CD4-positive, alpha-beta T cell treated with Interleukin-17A for 4 hours (primary cell): ENCODE results near the gene ENOX1.

ENCODE experiments used
- DNase-seq: peaks from one replicate; pipeline ENCODE4 v3.0.0-alpha.2; 2020; ENCODE audit warnings: mixed read lengths

The ENOX1 gene

DNA sequence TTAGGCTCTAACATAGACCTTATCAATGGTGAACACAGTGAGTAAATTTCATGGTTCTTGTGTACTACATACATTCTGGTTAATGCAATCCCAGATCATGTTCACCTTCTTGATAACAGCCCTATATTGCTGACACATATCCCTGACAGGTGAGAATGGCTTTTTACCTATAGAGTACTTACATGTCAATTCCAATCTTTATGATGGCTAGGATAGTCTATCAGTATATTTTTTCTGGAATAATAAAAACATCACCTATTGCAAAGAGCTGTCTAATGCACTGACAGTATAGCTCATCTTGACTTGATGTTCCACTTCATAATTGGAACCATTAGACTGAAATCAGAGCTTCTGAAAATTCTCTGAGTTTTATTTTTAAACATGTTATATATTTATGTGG, 199.4 kb downstream of the ENOX1 start:
- no peak for DNase-seq

DNA sequence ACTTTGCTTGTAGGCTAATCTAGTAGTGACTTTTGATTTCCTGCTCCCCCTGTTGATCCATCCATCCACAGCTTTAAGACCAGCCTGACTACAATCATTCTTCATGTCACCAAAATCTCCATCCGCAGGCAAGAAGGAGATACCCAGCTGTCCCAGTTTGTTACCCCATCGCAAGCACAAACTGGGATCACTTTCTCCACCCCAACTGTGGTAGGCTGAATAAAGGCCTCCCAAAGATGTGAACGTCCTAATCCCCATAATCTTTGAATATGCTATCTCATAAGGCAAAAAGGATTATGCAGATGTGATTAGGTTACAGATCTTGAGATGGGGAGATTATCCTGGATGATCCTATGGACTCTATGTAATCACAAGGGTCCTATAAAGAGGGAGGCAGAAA, 202.0 kb downstream of the ENOX1 start:
- DNase-seq = no peak

DNA sequence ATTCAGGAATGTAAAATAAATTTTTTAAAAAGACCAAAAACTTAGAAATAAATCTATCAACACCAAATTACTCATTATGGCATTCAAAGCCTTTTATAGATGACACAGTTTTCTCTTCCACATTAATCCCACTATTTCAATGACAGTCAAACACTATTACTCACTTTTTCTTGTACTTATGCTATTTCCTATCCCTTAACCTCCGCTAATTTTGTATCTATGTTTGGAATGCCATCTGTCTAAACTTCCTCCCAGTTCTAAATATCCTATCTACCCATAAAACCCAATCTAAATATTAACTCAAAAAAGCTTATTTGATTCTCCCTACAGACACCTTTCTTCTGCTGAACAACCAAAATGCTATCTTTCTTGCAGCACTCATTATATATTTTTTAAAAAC, 203.5 kb downstream of the ENOX1 start:
- DNase-seq = no peak

DNA sequence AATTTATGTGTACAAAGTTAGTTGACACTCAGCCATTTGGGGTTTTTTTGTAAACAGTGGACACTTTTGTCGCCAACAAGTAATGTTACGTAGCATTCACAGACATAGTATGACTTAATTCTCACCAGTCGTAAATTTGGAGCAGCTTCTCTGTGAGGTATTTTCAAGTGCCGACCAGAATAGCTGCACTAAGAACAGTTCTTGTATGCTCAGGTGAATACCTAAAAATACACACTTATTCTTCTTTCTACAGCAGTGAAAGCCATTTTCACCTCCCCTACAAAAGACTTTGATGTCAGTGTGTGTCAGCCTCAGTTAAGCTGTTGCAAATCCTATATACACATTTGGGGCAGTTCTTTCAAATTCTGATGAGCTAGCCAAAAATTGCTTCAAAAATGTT, 206.5 kb downstream of the ENOX1 start:
- no peak for DNase-seq

DNA sequence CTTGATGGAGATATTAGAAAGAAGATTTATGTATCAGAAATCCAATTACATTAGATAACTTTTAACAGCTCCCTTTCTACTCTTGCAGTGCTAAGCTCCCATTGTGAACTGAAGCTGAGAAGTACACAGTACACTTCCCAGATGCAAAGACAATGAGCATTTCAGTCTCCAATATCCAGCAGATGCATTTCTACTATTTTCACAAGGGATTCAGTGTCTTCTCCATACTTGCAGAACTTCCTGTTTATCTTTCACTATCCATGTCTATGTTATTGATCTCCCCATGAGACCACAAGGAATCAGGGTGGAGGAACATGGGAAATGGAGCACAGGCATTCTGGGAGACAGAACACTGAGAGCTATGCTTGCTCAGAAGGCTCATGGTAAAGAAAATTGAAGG, 207.5 kb downstream of the ENOX1 start:
- DNase-seq = no peak

DNA sequence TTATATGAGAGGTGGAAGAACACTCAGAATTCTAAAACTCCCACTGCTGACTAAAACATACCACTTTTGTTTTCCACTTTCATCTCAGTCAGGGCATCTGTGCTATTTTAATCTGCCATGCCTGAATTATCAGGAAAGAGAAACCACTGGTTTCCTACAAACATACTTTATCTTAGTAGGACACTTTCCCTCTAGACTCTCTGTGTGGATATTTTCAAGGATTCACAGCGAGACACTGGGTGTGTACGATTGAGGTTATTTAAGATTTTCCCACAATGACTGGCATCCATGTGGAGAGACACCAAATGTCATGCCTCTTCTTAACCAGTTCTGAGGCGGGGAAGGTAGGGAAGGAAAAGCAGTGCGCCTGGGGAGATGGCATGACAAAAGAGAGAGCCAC, 212.2 kb downstream of the ENOX1 start:
- no peak for DNase-seq

DNA sequence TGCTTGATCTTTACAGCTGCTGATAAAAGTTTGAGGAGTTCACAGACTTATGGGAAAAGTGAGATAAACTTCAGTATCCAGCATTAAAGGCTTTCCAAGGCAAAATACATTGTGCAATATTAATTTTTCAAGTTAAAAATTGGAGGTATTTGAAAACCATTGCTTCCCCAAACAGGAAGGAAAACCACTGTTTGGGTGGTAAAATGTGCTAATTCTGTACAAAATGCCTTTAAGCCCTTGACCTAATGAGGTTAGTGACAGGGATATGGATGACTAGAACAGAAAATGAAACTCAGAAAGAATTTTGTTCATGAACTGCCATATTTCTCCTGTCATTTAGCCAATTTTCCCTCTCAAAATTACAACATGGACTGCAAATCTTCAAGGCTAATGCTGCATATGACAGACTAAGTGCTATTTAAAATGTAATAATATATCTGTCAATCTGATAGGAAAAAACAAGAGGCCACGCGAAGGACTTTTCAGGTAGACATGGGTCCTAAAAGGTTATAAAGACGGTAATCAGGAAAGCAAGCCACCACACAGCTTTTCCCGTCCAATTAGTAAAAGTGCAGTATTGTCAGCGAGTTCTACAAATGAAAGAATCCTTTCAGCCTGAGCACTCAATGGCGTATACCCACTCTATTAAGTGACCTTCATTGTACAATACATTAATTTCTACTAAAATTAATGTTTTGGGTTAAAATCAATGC, 212.8 kb downstream of the ENOX1 start:
- DNase-seq = no peak

DNA sequence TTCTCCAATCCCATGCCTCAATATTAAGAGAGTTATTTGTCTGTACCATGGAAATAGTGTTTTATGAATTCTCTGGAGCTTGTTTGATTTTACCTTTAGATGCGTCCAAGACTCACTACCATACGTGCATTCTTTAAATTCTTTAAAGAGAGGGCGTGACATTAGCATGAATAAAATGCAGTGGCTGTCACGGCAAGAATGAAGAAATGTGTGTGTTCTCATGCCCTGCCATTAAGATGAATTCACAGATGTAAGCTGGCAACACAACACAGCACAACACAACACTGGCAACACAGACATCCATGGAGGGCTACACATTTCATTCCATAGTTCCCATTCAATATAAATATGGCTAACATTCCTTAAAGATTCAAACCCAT, 213.4 kb downstream of the ENOX1 start:
- DNase-seq = no peak

DNA sequence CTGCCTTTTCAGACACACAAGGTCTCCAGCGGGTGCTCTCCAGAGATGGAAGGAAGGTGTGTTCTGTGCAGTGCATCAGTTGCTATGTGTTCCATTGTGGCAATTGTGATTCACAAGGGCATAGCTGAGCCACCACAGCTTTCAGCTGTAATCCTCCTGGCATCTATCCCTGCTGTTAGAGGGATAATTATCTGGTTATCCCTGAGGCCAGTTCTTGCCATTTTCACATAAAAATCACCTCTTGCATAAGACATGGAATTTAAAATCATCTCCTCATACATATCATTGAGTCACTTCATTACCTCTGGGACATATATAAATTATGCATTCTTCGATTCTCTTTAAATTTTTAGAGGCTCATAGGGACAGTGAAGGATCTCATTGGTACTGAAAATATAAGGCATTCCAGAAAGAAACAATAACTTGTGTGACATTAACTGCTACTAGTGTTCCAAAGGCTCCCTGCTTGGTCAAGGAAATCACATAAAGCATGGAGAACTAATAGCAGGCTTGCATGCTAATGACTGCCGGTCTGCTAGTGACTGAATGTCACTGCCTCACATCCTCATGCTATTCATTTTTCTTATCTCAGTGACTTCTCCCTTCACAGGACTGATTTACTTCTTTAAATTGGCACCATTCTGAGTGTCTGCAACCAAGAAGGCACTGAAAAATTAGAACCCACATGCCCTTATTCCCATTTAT, 214.0 kb downstream of the ENOX1 start:
- no peak for DNase-seq

DNA sequence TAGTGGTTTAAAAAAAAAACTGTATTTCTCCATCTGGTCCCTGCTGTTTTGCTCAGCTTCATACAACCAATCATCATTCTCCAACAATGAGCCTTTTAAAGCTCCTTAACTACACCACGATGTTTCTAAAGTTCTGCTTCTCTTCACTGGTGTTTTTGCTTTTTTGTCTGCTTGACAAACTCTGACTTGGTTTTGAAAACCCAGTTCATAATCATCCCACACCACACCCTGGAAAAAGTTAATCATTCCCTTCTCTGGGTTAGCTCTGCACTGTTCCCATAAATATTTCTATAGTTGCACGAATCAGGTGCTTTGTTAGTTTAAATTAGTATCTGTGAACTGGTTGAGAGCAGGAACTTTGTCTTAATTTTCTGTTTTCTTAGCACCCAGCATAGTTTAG, 217.1 kb downstream of the ENOX1 start:
- no peak for DNase-seq

DNA sequence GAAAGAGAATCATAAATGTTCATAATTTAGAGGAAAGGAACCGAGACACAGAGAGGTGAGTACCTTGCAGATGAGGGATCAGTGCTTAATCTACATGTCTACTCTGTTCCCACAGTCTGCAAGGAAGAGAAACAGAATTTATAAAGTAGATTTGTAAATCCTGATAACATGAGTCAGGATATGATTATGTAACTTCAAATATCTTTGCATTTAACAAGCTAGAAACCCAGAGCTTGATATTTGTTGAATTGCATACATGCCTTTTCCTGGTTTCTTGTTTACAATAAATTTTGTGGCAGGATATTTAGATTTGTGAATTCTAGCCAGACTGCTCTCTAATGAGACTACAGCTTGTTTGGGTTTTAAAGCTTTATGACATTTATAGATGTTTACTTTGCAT, 219.2 kb downstream of the ENOX1 start:
- DNase-seq = no peak

DNA sequence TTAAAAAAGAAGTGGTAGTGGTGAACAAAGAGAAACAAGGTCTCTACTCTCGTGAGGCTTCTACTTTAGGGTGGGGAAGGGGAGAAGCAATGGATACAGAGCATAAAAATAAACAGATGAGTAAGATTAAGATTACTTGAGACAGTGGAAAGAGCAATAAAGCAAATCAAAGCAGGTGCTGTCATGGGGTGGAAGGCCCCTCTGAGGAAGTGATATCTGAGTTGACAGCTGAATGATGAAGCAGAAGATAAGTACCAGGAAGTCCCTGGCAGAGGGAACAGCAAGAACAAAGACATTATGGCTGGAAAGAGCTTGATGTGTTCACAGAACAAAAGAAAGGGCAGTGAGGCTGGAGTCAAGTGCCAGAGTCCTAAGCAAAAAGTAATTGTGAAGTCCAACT, 221.8 kb downstream of the ENOX1 start:
- DNase-seq = no peak

DNA sequence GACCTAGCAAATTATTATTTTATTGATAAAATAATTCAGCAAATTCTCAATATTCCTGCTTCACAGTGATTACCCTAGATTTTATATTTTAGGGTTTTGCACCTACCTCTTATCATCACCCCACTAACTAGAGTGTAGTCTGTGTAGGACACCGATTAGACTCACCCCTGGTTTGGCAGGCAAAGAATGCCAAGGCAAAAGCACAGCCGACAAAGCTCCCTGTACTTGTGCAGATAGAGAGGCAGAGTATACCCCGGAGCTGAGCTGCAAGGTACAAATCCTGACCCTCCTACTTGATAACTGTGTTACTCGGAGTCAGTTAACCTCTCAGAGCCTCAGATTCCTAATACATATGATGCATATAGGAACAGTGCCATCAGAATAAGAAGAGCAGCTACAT, 225.7 kb downstream of the ENOX1 start:
- DNase-seq = no peak

DNA sequence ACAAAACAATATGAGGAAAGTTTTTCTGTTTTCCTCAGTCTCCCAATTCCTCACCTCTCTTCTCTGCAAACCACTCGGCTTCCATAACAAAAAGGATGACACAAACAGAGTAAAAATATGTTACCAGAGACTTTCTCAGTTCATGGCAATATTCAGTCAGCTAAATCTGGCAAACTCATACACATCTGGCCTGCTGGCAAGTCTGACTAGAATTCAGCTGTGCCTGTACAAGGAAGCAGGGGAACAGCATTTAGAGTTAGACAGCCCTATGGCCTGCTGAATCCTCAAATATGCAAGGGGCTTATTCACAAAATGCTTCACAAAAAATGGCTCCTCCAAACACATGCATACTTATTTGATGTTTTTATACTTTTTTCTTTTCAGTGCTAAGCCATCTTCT, 227.8 kb downstream of the ENOX1 start:
- no peak for DNase-seq

DNA sequence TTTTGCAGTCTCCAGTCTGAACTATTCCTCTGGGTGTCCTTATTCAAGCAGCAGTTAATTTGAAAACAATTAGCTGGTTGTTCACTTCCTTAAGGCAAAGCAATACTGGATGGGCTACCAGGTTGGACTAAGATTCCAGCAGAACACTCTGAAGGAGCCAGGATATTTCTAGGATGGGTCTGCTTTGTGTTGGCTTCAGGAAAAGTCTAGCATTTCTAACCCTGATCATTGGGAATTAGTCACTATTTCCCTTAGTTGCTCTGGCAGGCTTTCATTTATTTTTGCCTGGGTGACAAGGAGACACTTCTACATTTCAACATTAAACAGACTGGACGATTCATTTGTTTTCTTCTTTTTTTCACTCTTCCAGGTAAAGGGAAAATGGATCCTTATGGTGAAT, 228.4 kb downstream of the ENOX1 start:
- DNase-seq = no peak

DNA sequence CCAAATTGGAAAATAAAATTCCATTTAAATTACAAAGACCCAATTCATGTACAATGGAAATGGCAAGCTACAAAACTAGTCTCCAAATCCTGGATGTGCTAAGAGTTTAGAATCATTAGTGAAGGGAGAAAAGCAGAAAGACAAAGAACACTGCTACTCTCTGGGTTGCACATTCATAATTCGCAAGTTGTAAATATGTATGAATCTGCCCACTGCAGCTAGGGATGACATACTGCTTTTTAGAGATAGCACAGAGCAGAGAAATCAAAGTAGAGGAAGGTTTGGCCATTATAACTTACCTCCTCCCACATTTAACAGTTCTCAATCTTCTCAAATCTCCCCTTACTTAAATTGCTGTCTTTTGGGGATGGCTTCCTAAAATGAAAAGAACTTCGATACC, 231.1 kb downstream of the ENOX1 start:
- DNase-seq = no peak

DNA sequence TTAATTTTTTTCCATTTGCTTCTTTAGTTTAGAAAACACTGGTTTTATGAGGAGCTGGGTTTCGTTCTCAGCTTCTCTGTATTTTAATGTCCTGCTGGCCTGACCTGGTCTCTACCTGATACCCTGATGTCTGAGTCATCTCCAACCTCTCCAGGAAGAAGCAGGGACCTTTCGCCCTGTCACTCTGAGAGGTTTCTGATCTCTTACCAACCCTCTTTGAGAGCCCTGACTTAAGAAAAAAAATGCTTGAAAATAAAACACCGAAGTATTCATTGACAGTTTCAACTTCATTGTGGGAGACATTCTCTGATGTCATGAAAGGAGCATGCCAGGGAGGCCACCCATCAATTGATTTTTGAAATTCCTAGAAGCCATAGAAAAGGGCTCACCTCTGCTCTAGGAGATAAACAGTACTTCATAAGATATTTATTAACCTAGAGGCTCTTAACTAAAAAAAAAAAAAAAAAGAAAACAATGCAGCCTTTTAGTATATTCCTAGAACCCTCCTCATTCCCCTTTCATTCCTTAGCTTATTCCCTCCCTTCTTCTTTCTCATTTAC, 234.8 kb downstream of the ENOX1 start:
- DNase-seq = no peak

DNA sequence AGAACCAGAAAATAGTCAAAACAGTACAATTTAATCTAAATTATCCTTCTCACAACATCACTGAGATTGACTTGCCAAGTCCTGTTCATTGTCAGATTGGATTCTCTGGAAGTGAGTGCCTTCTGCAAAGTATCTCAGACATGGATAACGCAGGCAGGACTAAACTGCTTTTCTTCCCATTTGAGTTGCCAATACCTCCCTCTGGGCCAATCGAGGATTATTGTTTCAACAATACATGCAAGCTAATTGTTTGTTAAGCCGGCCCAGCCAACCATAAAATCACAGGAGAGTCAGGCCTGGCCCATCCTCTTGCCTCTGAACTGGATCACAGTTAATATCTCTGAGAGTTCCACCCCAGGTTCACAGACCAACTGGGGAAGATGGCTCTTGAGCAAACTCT, 240.0 kb downstream of the ENOX1 start:
- no peak for DNase-seq

DNA sequence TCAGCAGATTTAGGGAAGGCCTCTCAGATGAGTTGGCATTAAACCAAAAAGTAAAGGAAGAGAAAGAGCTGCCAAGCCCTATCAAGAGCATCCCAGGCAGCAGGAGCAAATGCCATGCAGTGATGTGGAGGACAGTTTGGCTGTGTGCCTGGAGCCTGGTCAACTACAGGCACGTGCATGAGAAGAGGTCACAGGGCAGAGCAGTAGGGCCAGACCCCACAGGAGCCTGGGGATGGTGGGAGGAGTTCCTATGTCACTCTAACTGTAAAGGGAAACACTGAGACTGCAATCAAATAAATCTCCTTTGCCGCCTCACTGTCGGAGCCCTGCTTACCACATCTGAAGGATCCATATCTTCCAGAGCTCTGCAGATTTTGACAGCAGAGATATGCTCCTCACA, 240.5 kb downstream of the ENOX1 start:
- no peak for DNase-seq

DNA sequence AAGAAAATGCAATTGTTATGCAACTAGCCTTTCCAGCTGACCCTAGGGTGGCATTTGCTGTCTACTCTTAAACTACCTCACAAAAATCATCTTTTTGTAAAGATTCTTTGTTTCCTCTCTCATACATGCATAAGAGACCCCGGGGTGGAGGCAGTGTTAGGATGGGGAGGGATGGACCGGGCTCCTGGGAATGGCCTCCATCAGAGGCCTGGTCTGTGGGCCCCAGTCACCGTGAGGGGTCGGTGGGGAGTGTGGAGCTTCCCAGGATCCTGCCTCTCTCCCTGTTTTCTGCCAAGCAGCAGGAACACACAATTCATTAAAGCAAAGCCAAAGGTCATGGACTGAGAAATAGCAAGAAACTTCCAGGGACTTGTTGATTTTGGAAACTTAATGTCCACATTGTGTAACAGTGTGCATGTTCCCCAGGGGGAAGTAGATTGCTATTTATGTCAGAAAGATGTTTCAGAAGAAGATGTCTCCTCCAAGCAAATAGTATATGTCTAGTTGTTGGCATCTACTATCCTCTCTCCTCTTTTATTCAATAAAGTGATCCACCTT, 241.4 kb downstream of the ENOX1 start:
- no peak for DNase-seq

DNA sequence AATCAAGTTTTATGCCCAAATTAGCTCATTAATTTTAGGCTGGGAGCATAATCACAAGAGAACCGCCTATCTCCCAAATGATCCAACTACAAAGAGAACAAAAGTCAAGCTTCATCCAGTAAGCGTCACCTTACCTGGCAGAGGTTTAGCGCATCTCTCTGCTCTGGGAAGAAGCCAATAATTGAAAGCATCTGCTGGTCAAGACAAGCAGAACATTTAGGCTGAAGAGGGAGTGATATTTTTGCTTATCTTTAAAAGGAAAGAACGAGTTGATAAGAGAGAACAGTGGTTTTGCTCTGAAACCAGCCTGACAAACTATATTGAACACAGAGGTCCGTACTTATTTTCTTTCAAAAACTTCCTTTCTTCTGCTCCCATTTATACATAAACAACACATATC, 242.1 kb downstream of the ENOX1 start:
- DNase-seq = no peak

DNA sequence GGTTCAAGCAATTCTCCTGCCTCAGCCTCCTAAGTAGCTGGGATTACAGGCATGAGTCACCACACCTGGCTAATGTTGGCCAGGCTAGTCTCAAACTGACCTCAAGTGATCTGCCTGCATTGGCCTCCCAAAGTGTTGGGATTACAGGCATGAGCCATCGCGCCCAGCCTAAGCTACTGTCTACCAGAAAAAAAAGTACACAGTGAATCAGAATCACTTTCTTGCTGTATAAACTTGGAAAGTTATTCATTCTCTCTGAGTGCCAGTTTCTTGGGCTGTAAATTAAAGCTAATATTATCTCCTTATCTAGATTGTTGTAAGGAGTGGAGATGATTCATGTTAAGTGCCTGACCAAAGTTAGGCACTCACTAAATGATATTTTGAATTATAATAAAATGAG, 242.8 kb downstream of the ENOX1 start:
- DNase-seq = no peak

DNA sequence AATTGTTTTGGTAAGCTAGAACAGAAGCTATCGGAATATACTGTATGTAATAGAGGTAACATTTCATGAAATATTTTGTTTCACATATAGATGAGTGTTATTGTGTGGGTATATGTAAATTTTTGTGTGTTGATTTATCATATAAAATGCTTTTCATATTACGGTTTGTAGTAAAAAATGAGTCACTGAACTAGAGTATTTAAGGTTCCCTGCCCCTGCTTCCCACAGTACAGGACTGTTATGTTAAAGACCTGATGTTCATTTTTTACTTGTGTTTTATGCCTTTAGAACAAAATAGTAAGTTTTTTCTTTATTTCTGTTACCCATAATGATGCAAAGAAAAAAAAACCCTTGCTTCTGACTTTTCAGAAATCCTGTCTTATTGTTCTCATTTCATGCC, 243.4 kb downstream of the ENOX1 start:
- no peak for DNase-seq

DNA sequence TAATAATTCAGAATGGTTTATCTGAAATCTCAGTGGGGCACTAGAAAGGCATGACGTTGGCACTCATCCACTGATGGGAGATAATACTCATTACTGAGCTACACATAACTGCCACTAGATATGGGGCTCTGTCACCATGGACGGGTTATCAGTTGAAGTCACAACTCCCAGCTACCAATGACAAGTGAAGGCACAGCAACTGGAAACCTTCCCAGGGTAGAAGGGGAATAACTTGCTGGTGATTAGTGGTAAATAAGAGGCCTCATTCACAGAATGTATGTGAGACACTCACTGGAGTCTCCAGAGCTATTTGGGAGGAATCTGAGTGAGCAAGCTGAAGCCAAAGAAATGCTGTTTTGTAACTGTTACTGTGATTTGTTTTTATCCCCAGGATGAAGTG, 249.6 kb downstream of the ENOX1 start:
- DNase-seq = no peak
